A549 (cell line): Measurements from ENCODE around the gene RBKS. TPM values are rescaled to one million over a fixed set of nuclear protein-coding genes. Genes with fewer than 3 reads are reported as not detected.

Experiments
- ATAC-seq, 2 experiments: fragments of 200-7000 bp in 1 of 2; fragments of >200 bp in 1 of 2; cut with Nextera tagmentation in 1 of 2; cut with Tn5 transposase in 1 of 2; 3 replicates each; pipeline versions ENCODE4 v1.8.0 to v1.9.1; 2018 to 2020; ENCODE audit warnings: mild to moderate bottlenecking in 1 of 2, moderate library complexity in 1 of 2
- CTCF ChIA-PET: fragments of 300-600 bp; sonication (Branson Sonifier 250); formaldehyde crosslinking; extraction: SDS; loops from one replicate; lab custom pipeline; 2021; ENCODE audit warnings: antibody characterized with exemption, inconsistent platforms; lab: Yijun Ruan, JAX
- POLR2A ChIA-PET: fragments of 350-600 bp; formaldehyde crosslinking; extraction: SDS; loops from one replicate; lab custom pipeline; 2021; ENCODE audit warnings: antibody characterized with exemption, inconsistent platforms; lab: Yijun Ruan, JAX
- DNase-seq, 2 experiments: peaks; one replicate each; pipeline versions ENCODE4 v3.0.0 to v3.0.0-alpha.2; 2011 to 2016; ENCODE audit warnings: low read depth in 1 of 2, low spot score in 1 of 2
- FAIRE-seq: peaks from 2 replicates; lab custom pipeline; 2011; peaks lifted over from hg19 to GRCh38; lab: Jason Lieb, UNC
- H3K27ac ChIP-seq, 2 experiments: fragments of >200 bp; sonication (Bioruptor Twin); formaldehyde crosslinking; 3 replicates each; pipeline ENCODE4 v1.5.1; 2016 to 2017
- H3K4me1 ChIP-seq: fragments of >200 bp; sonication (Bioruptor Twin); formaldehyde crosslinking; 3 replicates; pipeline ENCODE4 v1.6.1; 2016
- H3K4me2 ChIP-seq: fragments of >200 bp; sonication (Bioruptor Twin); formaldehyde crosslinking; 3 replicates; pipeline ENCODE4 v1.6.1; 2016
- H3K4me3 ChIP-seq: fragments of >200 bp; sonication (Bioruptor Twin); formaldehyde crosslinking; 3 replicates; pipeline ENCODE4 v1.5.1; 2016
- H3K9me3 ChIP-seq: fragments of >200 bp; sonication (Bioruptor Twin); formaldehyde crosslinking; 3 replicates; pipeline ENCODE4 v1.6.1; 2016
- BCL3 ChIP-seq: fragments of >200 bp; sonication (Bioruptor Twin); formaldehyde crosslinking; IDR thresholded peaks from 3 replicates; pipeline ENCODE4 v1.6.1; 2016
- BHLHE40 ChIP-seq: IDR thresholded peaks from 2 replicates; pipeline ENCODE4 v1.6.1; 2012; ENCODE audit warnings: low read depth, low read length, inconsistent platforms
- CBX2 ChIP-seq: fragments of 200-600 bp; sonication (generic); IDR thresholded peaks from 2 replicates; pipeline ENCODE4 v1.6.1; 2016; ENCODE audit warnings: low read depth, mild to moderate bottlenecking, borderline replicate concordance
- CBX8 ChIP-seq: fragments of 200-600 bp; sonication (generic); IDR thresholded peaks from 2 replicates; pipeline ENCODE4 v1.6.1; 2016
- CEBPB ChIP-seq, 2 experiments: fragments of >200 bp in 1 of 2; sonication (Bioruptor Twin) in 1 of 2; formaldehyde crosslinking in 1 of 2; IDR thresholded peaks; 2 replicates each; pipeline ENCODE4 v1.6.1; 2012 to 2016
- CHD4 ChIP-seq: fragments of 200-600 bp; sonication (generic); IDR thresholded peaks from 2 replicates; pipeline ENCODE4 v1.6.1; 2016; ENCODE audit warnings: antibody characterized with exemption, mild to moderate bottlenecking, borderline replicate concordance
- EHF ChIP-seq: fragments of 250-450 bp; sonication (Bioruptor Pico); IDR thresholded peaks from 2 replicates; pipeline ENCODE4 v1.5.0; 2020; ENCODE audit warnings: mild to moderate bottlenecking
- EHMT2 ChIP-seq: fragments of 200-600 bp; sonication (generic); IDR thresholded peaks from 2 replicates; pipeline ENCODE4 v1.6.1; 2016; ENCODE audit warnings: antibody characterized with exemption, low read depth, mild to moderate bottlenecking, moderate library complexity
- ELK1 ChIP-seq: fragments of 150-350 bp; IDR thresholded peaks from 2 replicates; pipeline ENCODE4 v1.6.1; 2014; ENCODE audit warnings: low read depth, mild to moderate bottlenecking, low read length
- EP300 ChIP-seq, 2 experiments: fragments of >200 bp; sonication (Bioruptor Twin); formaldehyde crosslinking; IDR thresholded peaks; 2 replicates in 1 of 2; 3 replicates in 1 of 2; pipeline ENCODE4 v1.6.1; 2016 to 2017
- ESRRA ChIP-seq: fragments of 150-350 bp; IDR thresholded peaks from 2 replicates; pipeline ENCODE4 v1.6.1; 2014; ENCODE audit warnings: mild to moderate bottlenecking, low read length, borderline replicate concordance
- FOSB ChIP-seq: fragments of 250-450 bp; sonication (Bioruptor Pico); IDR thresholded peaks from 2 replicates; pipeline ENCODE4 v1.5.0; 2020; ENCODE audit warnings: mild to moderate bottlenecking, moderate library complexity
- GATA3 ChIP-seq: IDR thresholded peaks from 2 replicates; pipeline ENCODE4 v1.6.1; 2012; ENCODE audit warnings: borderline replicate concordance
- HDAC2 ChIP-seq: fragments of 200-600 bp; sonication (generic); IDR thresholded peaks from 2 replicates; pipeline ENCODE4 v1.6.1; 2016
- HES2 ChIP-seq: fragments of >200 bp; sonication (Bioruptor Twin); formaldehyde crosslinking; IDR thresholded peaks from 2 replicates; pipeline ENCODE4 v1.6.1; 2016
- HEYL ChIP-seq: fragments of 250-450 bp; sonication (Bioruptor Pico); IDR thresholded peaks from 2 replicates; pipeline ENCODE4 v1.8.0; 2021; ENCODE audit warnings: mild to moderate bottlenecking, moderate library complexity
- HOXB13 ChIP-seq: fragments of 250-450 bp; sonication (Bioruptor Pico); IDR thresholded peaks from 2 replicates; pipeline ENCODE4 v1.5.0; 2020; ENCODE audit warnings: low read depth, mild to moderate bottlenecking, moderate library complexity
- HOXB5 ChIP-seq: fragments of 250-450 bp; sonication (Bioruptor Pico); IDR thresholded peaks from 2 replicates; pipeline ENCODE4 v1.5.0; 2020; ENCODE audit warnings: mild to moderate bottlenecking, moderate library complexity
- JUN ChIP-seq, 2 experiments: fragments of >200 bp; sonication (Bioruptor Twin); formaldehyde crosslinking; IDR thresholded peaks; 2 replicates in 1 of 2; 3 replicates in 1 of 2; pipeline ENCODE4 v1.6.1; 2016 to 2017
- KDM5A ChIP-seq: fragments of 200-600 bp; sonication (generic); IDR thresholded peaks from 2 replicates; pipeline ENCODE4 v1.6.1; 2016; ENCODE audit warnings: antibody characterized with exemption, mild to moderate bottlenecking
- MAFK ChIP-seq: fragments of 450-650 bp; IDR thresholded peaks from 2 replicates; pipeline ENCODE4 v1.6.1; 2014; ENCODE audit not compliant: partially characterized antibody
- MAZ ChIP-seq: fragments of 150-350 bp; IDR thresholded peaks from 2 replicates; pipeline ENCODE4 v1.6.1; 2014; ENCODE audit warnings: antibody characterized with exemption, low read depth, low read length, borderline replicate concordance
- MYC ChIP-seq: IDR thresholded peaks from 2 replicates; pipeline ENCODE4 v1.6.1; 2012; ENCODE audit warnings: mild to moderate bottlenecking, inconsistent platforms, low read length, improper control_type of control experiment, borderline replicate concordance
- NFE2L2 ChIP-seq: fragments of 150-350 bp; conservative IDR thresholded peaks from 2 replicates; pipeline ENCODE4 v1.6.1; 2014; ENCODE audit warnings: low read length
- NPAS2 ChIP-seq: fragments of 250-450 bp; sonication (Bioruptor Pico); IDR thresholded peaks from 2 replicates; pipeline ENCODE4 v1.8.0; 2022; ENCODE audit warnings: mild to moderate bottlenecking, moderate library complexity, borderline replicate concordance
- PHF8 ChIP-seq: fragments of 200-600 bp; sonication (generic); IDR thresholded peaks from 2 replicates; pipeline ENCODE4 v1.6.1; 2016; ENCODE audit warnings: low read depth, mild to moderate bottlenecking, antibody characterized with exemption, moderate library complexity, borderline replicate concordance
- POLR2A ChIP-seq: IDR thresholded peaks from 2 replicates; pipeline ENCODE4 v1.6.1; 2012; ENCODE audit warnings: mild to moderate bottlenecking, low read length
- POLR2AphosphoS2 ChIP-seq: conservative IDR thresholded peaks from 2 replicates; pipeline ENCODE4 v1.6.1; 2012; ENCODE audit warnings: low read length, improper control_type of control experiment, inconsistent platforms
- RARB ChIP-seq: fragments of 250-450 bp; sonication (Bioruptor Pico); IDR thresholded peaks from 2 replicates; pipeline ENCODE4 v1.8.0; 2021; ENCODE audit warnings: mild to moderate bottlenecking, moderate library complexity
- RFX5 ChIP-seq: fragments of 450-650 bp; IDR thresholded peaks from 2 replicates; pipeline ENCODE4 v1.7.1; 2014; ENCODE audit warnings: antibody characterized with exemption, mild to moderate bottlenecking, moderate library complexity
- RNF2 ChIP-seq: fragments of 200-600 bp; sonication (generic); IDR thresholded peaks from 2 replicates; pipeline ENCODE4 v1.6.1; 2016; ENCODE audit warnings: low read depth, mild to moderate bottlenecking, antibody characterized with exemption, moderate library complexity, borderline replicate concordance
- SMC3 ChIP-seq: fragments of >200 bp; sonication (Bioruptor Twin); formaldehyde crosslinking; IDR thresholded peaks from 3 replicates; pipeline ENCODE4 v1.6.1; 2018; ENCODE audit warnings: inconsistent platforms
- TFCP2L1 ChIP-seq: fragments of 250-450 bp; sonication (Bioruptor Pico); IDR thresholded peaks from 2 replicates; pipeline ENCODE4 v1.5.0; 2021; ENCODE audit warnings: mild to moderate bottlenecking
- TP53 ChIP-seq: fragments of 250-450 bp; sonication (Bioruptor Pico); IDR thresholded peaks from 2 replicates; pipeline ENCODE4 v1.5.0; 2021; ENCODE audit warnings: mild to moderate bottlenecking, moderate library complexity
- USF2 ChIP-seq: fragments of 450-650 bp; IDR thresholded peaks from 2 replicates; pipeline ENCODE4 v1.6.1; 2014; ENCODE audit warnings: antibody characterized with exemption
- ZSCAN20 ChIP-seq: fragments of 250-450 bp; sonication (Bioruptor Pico); IDR thresholded peaks from 2 replicates; pipeline ENCODE4 v1.8.0; 2022; ENCODE audit warnings: mild to moderate bottlenecking, moderate library complexity
- polyA plus RNA-seq, 4 experiments: library from polyadenylated mRNA; depleted of rRNA in 3 of 4; stranded (reverse); fragments of >200 nt; fragmentation: RNase III in 1 of 4; extraction: RNeasy Plus Mini Kit Qiagen cat#74134 plus additional on column Dnase treatment in 1 of 4; gene quantifications; 2 replicates in 3 of 4; 3 replicates in 1 of 4; pipeline ENCODE4 v1.2.3, GENCODE V29; 2011 to 2017
- TF ChIP-seq, protein P1 (sequence below): fragments of >200 bp; sonication (Bioruptor Twin); formaldehyde crosslinking; IDR thresholded peaks from 3 replicates; pipeline ENCODE4 v1.5.1; 2016
- TF ChIP-seq, protein P2 (sequence below): fragments of 250-450 bp; sonication (Bioruptor Pico); IDR thresholded peaks from 2 replicates; pipeline ENCODE4 v1.5.0; 2021; ENCODE audit warnings: mild to moderate bottlenecking, moderate library complexity, borderline replicate concordance

The RBKS gene
- polyA plus RNA-seq, 2 of the 4 experiments (the other 2 are of a cell fraction), result 7.6 to 8.5 TPM

DNA sequence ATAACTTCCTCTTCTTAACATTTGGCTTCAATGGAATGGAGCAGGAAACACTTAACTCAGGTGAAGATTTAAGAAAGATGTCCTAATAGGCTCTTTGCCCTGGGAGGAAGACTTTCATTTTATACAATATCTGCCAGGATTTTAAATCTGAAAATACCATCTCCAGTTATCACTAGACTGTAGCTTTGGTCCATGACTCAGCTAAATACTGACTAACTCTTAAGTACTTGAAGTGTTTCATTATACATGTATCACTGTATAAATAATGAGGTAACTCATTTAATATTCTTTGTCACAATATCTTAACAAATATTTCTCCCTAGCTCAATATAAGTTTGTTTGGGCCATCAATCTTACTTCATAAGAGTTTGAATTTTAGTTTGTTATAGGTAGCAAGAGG lies 34.7 kb downstream of the RBKS start:
- CTCF ChIA-PET, result interaction anchor here (1.1 to 1.7 kb wide), 3 partner anchors 11 to 57 kb away, joined by 3 to 4 read pairs (median 3); no protein-coding TSS in a partner anchor
- Histone ChIP-seq H3K27ac (peak overlapping the region; percentile 50 to 75), H3K4me2 (peak overlapping the region; percentile 30), H3K4me1 (peaks cover 35% of the 10 kb centered on the region), H3K4me3 (no peak overlapping the region), H3K9me3 (peaks cover 16% of the 10 kb centered on the region; the same call in 2 of the 3 replicates)
- peak in 1 of 2 experiments; percentile 59 for DNase-seq
- FAIRE-seq, result peak; percentile 56
- POLR2A ChIA-PET, result no interaction called here
- ATAC-seq, result peak in 1 of 2 experiments; percentile 80; a peak in 4 of 6 replicates
- no peak for TF ChIP-seq TFCP2L1 (CRISPR knock-in tag)
- TF ChIP-seq NPAS2 (CRISPR knock-in tag), result no peak
- no peak for TF ChIP-seq FOSB (CRISPR knock-in tag)
- no peak for TF ChIP-seq MYC
- TF ChIP-seq KDM5A, result no peak
- no peak for TF ChIP-seq CBX2
- TF ChIP-seq ZSCAN20 (CRISPR knock-in tag), result no peak
- TF ChIP-seq, protein P1, sequence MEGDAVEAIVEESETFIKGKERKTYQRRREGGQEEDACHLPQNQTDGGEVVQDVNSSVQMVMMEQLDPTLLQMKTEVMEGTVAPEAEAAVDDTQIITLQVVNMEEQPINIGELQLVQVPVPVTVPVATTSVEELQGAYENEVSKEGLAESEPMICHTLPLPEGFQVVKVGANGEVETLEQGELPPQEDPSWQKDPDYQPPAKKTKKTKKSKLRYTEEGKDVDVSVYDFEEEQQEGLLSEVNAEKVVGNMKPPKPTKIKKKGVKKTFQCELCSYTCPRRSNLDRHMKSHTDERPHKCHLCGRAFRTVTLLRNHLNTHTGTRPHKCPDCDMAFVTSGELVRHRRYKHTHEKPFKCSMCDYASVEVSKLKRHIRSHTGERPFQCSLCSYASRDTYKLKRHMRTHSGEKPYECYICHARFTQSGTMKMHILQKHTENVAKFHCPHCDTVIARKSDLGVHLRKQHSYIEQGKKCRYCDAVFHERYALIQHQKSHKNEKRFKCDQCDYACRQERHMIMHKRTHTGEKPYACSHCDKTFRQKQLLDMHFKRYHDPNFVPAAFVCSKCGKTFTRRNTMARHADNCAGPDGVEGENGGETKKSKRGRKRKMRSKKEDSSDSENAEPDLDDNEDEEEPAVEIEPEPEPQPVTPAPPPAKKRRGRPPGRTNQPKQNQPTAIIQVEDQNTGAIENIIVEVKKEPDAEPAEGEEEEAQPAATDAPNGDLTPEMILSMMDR, result no peak
- no peak for TF ChIP-seq HDAC2
- TF ChIP-seq ESRRA, result no peak
- TF ChIP-seq MAZ, result no peak
- no peak for TF ChIP-seq POLR2AphosphoS2
- TF ChIP-seq HEYL (CRISPR knock-in tag), result no peak
- no peak for TF ChIP-seq PHF8
- TF ChIP-seq POLR2A, result no peak
- TF ChIP-seq HOXB13, result 0 out of 2 replicates have a peak, but pooled peaks have one; percentile 38
- no peak for TF ChIP-seq RNF2
- no peak for TF ChIP-seq HOXB5 (CRISPR knock-in tag)
- no peak for TF ChIP-seq EHMT2
- no peak for TF ChIP-seq CBX8
- no peak for TF ChIP-seq BCL3
- TF ChIP-seq CHD4, result no peak
- TF ChIP-seq EP300 (IDR thresholded peaks at IDR 0.05), result no peak
- peak; percentile 94 for TF ChIP-seq NFE2L2
- TF ChIP-seq TP53 (CRISPR knock-in tag), result no peak
- TF ChIP-seq USF2, result no peak
- TF ChIP-seq GATA3, result peak; percentile 43; the same call in 1 of the 2 replicates
- TF ChIP-seq RARB (CRISPR knock-in tag), result no peak
- TF ChIP-seq, protein P2, sequence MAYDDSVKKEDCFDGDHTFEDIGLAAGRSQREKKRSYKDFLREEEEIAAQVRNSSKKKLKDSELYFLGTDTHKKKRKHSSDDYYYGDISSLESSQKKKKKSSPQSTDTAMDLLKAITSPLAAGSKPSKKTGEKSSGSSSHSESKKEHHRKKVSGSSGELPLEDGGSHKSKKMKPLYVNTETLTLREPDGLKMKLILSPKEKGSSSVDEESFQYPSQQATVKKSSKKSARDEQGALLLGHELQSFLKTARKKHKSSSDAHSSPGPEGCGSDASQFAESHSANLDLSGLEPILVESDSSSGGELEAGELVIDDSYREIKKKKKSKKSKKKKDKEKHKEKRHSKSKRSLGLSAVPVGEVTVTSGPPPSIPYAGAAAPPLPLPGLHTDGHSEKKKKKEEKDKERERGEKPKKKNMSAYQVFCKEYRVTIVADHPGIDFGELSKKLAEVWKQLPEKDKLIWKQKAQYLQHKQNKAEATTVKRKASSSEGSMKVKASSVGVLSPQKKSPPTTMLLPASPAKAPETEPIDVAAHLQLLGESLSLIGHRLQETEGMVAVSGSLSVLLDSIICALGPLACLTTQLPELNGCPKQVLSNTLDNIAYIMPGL, result no peak
- no peak for TF ChIP-seq CEBPB (IDR thresholded peaks at IDR 0.05)
- TF ChIP-seq RFX5, result no peak
- TF ChIP-seq JUN (IDR thresholded peaks at IDR 0.05), result no peak
- no peak for TF ChIP-seq EHF
- no peak for TF ChIP-seq ELK1
- no peak for TF ChIP-seq SMC3
- peak; percentile 97 for TF ChIP-seq MAFK
- TF ChIP-seq BHLHE40, result no peak
- TF ChIP-seq HES2, result no peak
